Duodenal mucosa (tissue), 2 donors: Measurements from ENCODE around the gene SRCIN1.

ENCODE experiments used
- H3K27ac ChIP-seq: one replicate; pipeline ENCODE4 v1.7.0; 2013; ENCODE audit warnings: low read depth, low read length
- H3K27me3 ChIP-seq, 2 donors: one replicate each; pipeline ENCODE4 v1.7.0; 2013; ENCODE audit warnings: low read length in 2 of 2, control low read depth in 1 of 2; ENCODE audit not compliant: insufficient read depth in 2 of 2, control insufficient read depth in 1 of 2
- H3K36me3 ChIP-seq, 2 donors: one replicate each; pipeline ENCODE4 v1.7.0; 2013; ENCODE audit warnings: low read length in 2 of 2, control low read depth in 1 of 2; ENCODE audit not compliant: insufficient read depth in 2 of 2, control insufficient read depth in 1 of 2
- H3K4me1 ChIP-seq, 2 donors: one replicate each; pipeline ENCODE4 v1.7.0; 2013; ENCODE audit warnings: low read length in 2 of 2, control low read depth in 1 of 2; ENCODE audit not compliant: insufficient read depth in 2 of 2, control insufficient read depth in 1 of 2
- H3K4me3 ChIP-seq, 2 donors: one replicate each; pipeline ENCODE4 v1.7.0; 2013; ENCODE audit warnings: low read length in 2 of 2, low read depth in 1 of 2
- H3K9ac ChIP-seq, 2 donors: one replicate each; pipeline ENCODE4 v1.7.0; 2013; ENCODE audit warnings: low read length in 2 of 2, low read depth in 1 of 2
- H3K9me3 ChIP-seq, 2 donors: one replicate each; pipeline ENCODE4 v1.7.0; 2013; ENCODE audit warnings: low read length in 2 of 2, control low read depth in 1 of 2; ENCODE audit not compliant: control insufficient read depth in 1 of 2

Gene SRCIN1

GRCh38 chr17:38600416-38600815 is 5.3 kb downstream of the SRCIN1 start:
- Histone ChIP-seq H3K27me3 (peaks cover 11 to 13% of the 10 kb centered on the region in 2 donors), H3K36me3 (no peaks in the 10 kb centered on the region), H3K27ac (no peak overlapping the region), H3K4me3 (no peak overlapping the region), H3K9ac (no peak overlapping the region), H3K9me3 (no peaks in the 10 kb centered on the region), H3K4me1 (peaks cover 8 to 16% of the 10 kb centered on the region in 2 donors)

DNA sequence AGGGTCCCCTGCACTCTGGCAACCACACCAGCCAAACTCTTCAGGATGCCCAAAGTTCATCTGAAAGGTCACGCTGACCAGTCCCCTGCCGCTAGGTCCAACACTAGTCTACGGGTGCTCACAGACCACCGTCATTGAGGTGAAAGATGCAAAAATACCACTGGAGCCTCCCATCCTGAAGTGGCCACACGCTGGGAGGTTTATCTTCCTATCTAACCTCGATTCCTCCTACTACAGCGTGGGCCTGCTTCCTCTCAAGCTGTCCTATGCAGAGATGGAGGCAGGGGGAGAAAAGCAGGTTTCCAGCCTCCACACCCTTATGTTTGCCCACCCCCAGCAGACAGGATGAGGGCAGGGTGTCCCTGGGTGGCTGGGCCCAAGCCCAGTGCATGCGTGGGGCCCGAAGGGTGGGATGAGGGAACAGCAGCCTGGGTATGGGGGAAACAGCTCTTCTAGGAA is 6.3 kb downstream of the SRCIN1 start:
- no peak overlapping the region for H3K9ac ChIP-seq
- H3K27me3 ChIP-seq: peaks cover 11 to 14% of the 10 kb centered on the region in 2 donors
- H3K27ac ChIP-seq: no peak overlapping the region
- no peaks in the 10 kb centered on the region for H3K36me3 ChIP-seq
- H3K4me3 ChIP-seq: no peak overlapping the region
- no peaks in the 10 kb centered on the region for H3K9me3 ChIP-seq
- H3K4me1 ChIP-seq: peaks cover 8 to 16% of the 10 kb centered on the region in 2 donors

DNA sequence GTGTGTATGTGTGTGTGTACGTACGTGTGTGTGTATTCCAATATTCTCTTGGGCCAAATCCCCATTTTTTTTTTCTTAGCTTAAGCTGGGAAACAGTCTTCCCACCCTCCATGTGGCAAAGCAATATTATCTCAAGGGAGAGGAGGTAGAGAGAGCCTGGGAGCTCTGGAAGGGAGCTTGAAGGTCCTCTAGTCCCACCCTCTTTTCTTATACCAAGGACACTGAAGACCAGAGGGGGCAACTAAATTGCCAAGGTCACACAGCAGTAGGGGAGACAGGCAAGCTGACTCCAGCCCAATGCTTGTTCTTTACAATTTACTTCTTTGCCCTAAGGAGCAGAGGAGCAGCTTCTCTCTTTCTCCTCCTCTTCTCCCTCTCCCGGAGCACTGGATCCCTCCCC is 6.8 kb downstream of the SRCIN1 start:
- Histone ChIP-seq H3K4me1 (peaks cover 8 to 16% of the 10 kb centered on the region in 2 donors), H3K9me3 (no peaks in the 10 kb centered on the region), H3K27me3 (peaks cover 11 to 18% of the 10 kb centered on the region in 2 donors), H3K4me3 (no peak overlapping the region), H3K27ac (no peak overlapping the region), H3K9ac (no peak overlapping the region), H3K36me3 (no peaks in the 10 kb centered on the region)

GRCh38 chr17:38598536-38598935 is 7.2 kb downstream of the SRCIN1 start:
- Histone ChIP-seq H3K4me3 (no peak overlapping the region), H3K4me1 (peaks cover 8 to 16% of the 10 kb centered on the region in 2 donors), H3K9ac (no peak overlapping the region), H3K27ac (no peak overlapping the region), H3K9me3 (no peaks in the 10 kb centered on the region), H3K27me3 (peaks cover 15 to 18% of the 10 kb centered on the region in 2 donors), H3K36me3 (no peaks in the 10 kb centered on the region)

DNA sequence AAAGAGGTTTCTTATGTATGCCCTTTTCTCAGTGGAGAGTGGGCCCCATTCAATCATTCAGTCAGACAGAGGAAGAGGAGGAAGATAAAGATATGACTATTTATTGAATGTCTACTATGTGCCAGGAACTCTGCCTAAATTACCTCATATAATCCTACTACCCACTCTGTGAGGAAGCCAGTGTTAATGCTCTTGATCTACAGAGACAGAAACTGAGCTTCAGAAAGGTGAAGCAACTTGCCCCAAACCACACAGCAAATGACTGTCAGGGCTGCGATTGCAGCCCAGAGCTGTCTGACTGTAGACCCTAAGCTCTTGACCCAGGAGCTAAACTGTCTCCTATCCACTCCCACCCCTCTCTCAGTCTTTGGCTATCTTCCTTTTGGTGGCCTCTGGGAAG is 8.4 kb downstream of the SRCIN1 start:
- Histone ChIP-seq H3K9me3 (no peaks in the 10 kb centered on the region), H3K9ac (no peak overlapping the region), H3K4me3 (no peak overlapping the region), H3K4me1 (peaks cover 8 to 15% of the 10 kb centered on the region in 2 donors), H3K36me3 (no peaks in the 10 kb centered on the region), H3K27ac (no peak overlapping the region), H3K27me3 (peaks cover 18 to 23% of the 10 kb centered on the region in 2 donors)

GRCh38 chr17:38596651-38597050 is 9.1 kb downstream of the SRCIN1 start:
- H3K9ac ChIP-seq: no peak overlapping the region
- H3K36me3 ChIP-seq: no peaks in the 10 kb centered on the region
- peaks cover 9 to 11% of the 10 kb centered on the region in 2 donors for H3K4me1 ChIP-seq
- H3K9me3 ChIP-seq: no peaks in the 10 kb centered on the region
- no peak overlapping the region for H3K4me3 ChIP-seq
- H3K27ac ChIP-seq: no peak overlapping the region
- H3K27me3 ChIP-seq: peaks cover 19 to 21% of the 10 kb centered on the region in 2 donors

- H3K36me3 ChIP-seq: no peaks in the 10 kb centered on the region
- no peak overlapping the region for H3K9ac ChIP-seq
- H3K9me3 ChIP-seq: no peaks in the 10 kb centered on the region
- peaks cover 9 to 13% of the 10 kb centered on the region in 2 donors for H3K4me1 ChIP-seq
- no peak overlapping the region for H3K27ac ChIP-seq
- no peak overlapping the region for H3K4me3 ChIP-seq
- H3K27me3 ChIP-seq: peaks cover 21 to 22% of the 10 kb centered on the region in 2 donors
Observed at GRCh38 chr17:38595892-38596291, 9.9 kb downstream of the SRCIN1 start.

DNA sequence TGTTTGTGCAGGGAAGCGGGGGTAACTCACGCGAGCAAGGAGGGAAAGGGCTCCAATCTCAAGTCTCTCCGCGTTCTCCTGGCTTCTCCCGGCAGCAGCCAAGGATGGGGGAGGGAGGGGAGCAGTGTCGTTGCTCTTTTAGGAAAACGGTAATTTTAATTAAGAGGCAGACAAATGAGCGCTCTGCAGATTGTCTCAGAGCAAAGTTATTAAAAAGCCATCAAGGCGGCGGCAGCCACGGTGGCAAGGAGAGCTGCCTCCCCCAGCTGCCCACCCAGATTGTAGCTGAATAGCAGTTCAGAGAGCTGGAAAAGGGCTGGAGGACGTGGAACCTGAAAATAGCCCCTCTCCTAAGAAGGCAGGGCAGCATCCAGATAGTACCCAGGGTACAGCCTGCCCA is 11.6 kb downstream of the SRCIN1 start:
- H3K9ac ChIP-seq: no peak overlapping the region
- H3K4me3 ChIP-seq: no peak overlapping the region
- H3K9me3 ChIP-seq: no peaks in the 10 kb centered on the region
- peaks cover 8 to 13% of the 10 kb centered on the region in 2 donors for H3K4me1 ChIP-seq
- peaks cover 20 to 32% of the 10 kb centered on the region in 2 donors for H3K27me3 ChIP-seq
- no peaks in the 10 kb centered on the region for H3K36me3 ChIP-seq
- H3K27ac ChIP-seq: no peak overlapping the region

DNA sequence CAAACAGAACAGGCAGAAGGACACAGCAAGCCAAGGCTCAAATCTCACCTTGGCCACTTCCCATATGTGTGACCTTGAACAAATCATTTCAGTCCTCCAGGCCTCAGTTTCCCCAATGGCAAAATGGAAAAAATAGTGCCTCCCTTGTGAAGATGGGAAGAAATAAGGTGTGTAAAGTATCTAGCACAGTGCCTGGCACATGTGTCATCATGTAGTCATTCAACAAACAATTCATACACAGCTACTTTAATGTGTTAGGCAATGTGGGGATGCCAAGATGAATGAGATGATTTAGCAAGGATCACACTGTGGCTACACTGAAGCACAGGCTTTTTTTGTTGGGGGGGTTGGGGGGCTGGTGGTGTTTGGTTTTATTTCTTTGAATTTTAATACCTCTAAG is 13.3 kb downstream of the SRCIN1 start:
- Histone ChIP-seq H3K36me3 (no peaks in the 10 kb centered on the region), H3K4me3 (no peak overlapping the region), H3K27ac (no peak overlapping the region), H3K27me3 (peaks cover 26 to 46% of the 10 kb centered on the region in 2 donors), H3K4me1 (peaks cover 8 to 13% of the 10 kb centered on the region in 2 donors), H3K9ac (no peak overlapping the region), H3K9me3 (no peaks in the 10 kb centered on the region)

- Histone ChIP-seq H3K9ac (no peak overlapping the region), H3K27me3 (peaks cover 25 to 45% of the 10 kb centered on the region in 2 donors), H3K4me3 (no peak overlapping the region), H3K4me1 (peaks cover 8 to 13% of the 10 kb centered on the region in 2 donors), H3K9me3 (no peaks in the 10 kb centered on the region), H3K27ac (no peak overlapping the region), H3K36me3 (no peaks in the 10 kb centered on the region)
Observed at GRCh38 chr17:38591759-38592241, 14.0 kb downstream of the SRCIN1 start.
